SK-N-SH (cell line): ENCODE measurements around the gene THEM5.

ENCODE experiments used
- CHD2 ChIP-seq: fragments of 150-350 bp; IDR thresholded peaks from 2 replicates; pipeline ENCODE4 v1.6.1; 2018; ENCODE audit warnings: low read length; ENCODE audit not compliant: partially characterized antibody
- EP300 ChIP-seq, 2 experiments: IDR thresholded peaks; 2 replicates each; pipeline versions ENCODE4 v1.4.0 to v1.6.1; 2012; ENCODE audit warnings: borderline replicate concordance in 1 of 2, low read depth in 1 of 2, low read length in 1 of 2
- EZH2phosphoT487 ChIP-seq: fragments of 200-600 bp; sonication (generic); IDR thresholded peaks from 2 replicates; pipeline ENCODE4 v1.6.1; 2017; ENCODE audit warnings: low read depth, mixed run types, mild to moderate bottlenecking, antibody characterized with exemption, moderate library complexity, borderline replicate concordance
- GABPA ChIP-seq: IDR thresholded peaks from 2 replicates; pipeline ENCODE4 v1.4.0; 2012; ENCODE audit warnings: low read depth, mild to moderate bottlenecking
- POLR2AphosphoS5 ChIP-seq: IDR thresholded peaks from 2 replicates; pipeline ENCODE4 v1.6.1; 2012; ENCODE audit warnings: low read depth, low read length
- RAD21 ChIP-seq: IDR thresholded peaks from 2 replicates; pipeline ENCODE4 v1.6.1; 2012; ENCODE audit warnings: mild to moderate bottlenecking, low read length
- RFX5 ChIP-seq: IDR thresholded peaks from 2 replicates; pipeline ENCODE4 v1.6.1; 2012; ENCODE audit warnings: mild to moderate bottlenecking, improper control_type of control experiment, low read length
- TAF1 ChIP-seq: IDR thresholded peaks from 2 replicates; pipeline ENCODE4 v1.6.1; 2012; ENCODE audit warnings: low read depth, mild to moderate bottlenecking, low read length, moderate library complexity, borderline replicate concordance
- TF ChIP-seq, protein P1 (sequence below): IDR thresholded peaks from 2 replicates; pipeline ENCODE4 v1.6.1; 2012; ENCODE audit warnings: mild to moderate bottlenecking, low read depth, low read length, moderate library complexity
- TF ChIP-seq, protein P2 (sequence below): IDR thresholded peaks from 2 replicates; pipeline ENCODE4 v1.4.0; 2012; ENCODE audit warnings: low read depth
- TF ChIP-seq, protein P3 (sequence below): fragments of 200-600 bp; sonication (generic); IDR thresholded peaks from 2 replicates; pipeline ENCODE4 v1.6.1; 2017; ENCODE audit warnings: antibody characterized with exemption, mild to moderate bottlenecking, moderate library complexity
- TF ChIP-seq, protein P4 (sequence below): IDR thresholded peaks from 2 replicates; pipeline ENCODE4 v1.4.0; 2012; ENCODE audit warnings: low read depth, borderline replicate concordance

DNA sequence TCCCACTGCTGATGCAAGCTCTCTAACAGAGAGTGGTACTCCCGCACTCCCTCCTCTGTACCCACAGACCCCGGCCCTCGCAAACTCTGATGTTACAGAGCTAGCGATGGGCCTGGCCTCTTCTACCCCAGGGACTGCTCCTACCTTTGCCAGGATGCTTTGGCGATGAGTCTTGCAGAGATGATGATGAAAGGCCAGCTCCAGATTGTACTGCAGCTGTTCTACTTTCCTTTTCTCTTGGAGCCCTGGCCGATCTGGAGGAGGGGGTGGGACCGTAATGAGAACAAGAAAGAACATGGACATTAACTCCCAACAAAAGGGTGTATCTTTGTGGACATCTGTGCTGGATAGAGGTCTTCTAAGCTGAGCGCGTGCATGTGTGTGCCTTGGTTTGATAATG, 42.3 kb downstream of the THEM5 start:
- TF ChIP-seq, protein P1, sequence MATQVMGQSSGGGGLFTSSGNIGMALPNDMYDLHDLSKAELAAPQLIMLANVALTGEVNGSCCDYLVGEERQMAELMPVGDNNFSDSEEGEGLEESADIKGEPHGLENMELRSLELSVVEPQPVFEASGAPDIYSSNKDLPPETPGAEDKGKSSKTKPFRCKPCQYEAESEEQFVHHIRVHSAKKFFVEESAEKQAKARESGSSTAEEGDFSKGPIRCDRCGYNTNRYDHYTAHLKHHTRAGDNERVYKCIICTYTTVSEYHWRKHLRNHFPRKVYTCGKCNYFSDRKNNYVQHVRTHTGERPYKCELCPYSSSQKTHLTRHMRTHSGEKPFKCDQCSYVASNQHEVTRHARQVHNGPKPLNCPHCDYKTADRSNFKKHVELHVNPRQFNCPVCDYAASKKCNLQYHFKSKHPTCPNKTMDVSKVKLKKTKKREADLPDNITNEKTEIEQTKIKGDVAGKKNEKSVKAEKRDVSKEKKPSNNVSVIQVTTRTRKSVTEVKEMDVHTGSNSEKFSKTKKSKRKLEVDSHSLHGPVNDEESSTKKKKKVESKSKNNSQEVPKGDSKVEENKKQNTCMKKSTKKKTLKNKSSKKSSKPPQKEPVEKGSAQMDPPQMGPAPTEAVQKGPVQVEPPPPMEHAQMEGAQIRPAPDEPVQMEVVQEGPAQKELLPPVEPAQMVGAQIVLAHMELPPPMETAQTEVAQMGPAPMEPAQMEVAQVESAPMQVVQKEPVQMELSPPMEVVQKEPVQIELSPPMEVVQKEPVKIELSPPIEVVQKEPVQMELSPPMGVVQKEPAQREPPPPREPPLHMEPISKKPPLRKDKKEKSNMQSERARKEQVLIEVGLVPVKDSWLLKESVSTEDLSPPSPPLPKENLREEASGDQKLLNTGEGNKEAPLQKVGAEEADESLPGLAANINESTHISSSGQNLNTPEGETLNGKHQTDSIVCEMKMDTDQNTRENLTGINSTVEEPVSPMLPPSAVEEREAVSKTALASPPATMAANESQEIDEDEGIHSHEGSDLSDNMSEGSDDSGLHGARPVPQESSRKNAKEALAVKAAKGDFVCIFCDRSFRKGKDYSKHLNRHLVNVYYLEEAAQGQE: no peak
- TF ChIP-seq, protein P2, sequence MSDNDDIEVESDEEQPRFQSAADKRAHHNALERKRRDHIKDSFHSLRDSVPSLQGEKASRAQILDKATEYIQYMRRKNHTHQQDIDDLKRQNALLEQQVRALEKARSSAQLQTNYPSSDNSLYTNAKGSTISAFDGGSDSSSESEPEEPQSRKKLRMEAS: no peak
- TF ChIP-seq, protein P3, sequence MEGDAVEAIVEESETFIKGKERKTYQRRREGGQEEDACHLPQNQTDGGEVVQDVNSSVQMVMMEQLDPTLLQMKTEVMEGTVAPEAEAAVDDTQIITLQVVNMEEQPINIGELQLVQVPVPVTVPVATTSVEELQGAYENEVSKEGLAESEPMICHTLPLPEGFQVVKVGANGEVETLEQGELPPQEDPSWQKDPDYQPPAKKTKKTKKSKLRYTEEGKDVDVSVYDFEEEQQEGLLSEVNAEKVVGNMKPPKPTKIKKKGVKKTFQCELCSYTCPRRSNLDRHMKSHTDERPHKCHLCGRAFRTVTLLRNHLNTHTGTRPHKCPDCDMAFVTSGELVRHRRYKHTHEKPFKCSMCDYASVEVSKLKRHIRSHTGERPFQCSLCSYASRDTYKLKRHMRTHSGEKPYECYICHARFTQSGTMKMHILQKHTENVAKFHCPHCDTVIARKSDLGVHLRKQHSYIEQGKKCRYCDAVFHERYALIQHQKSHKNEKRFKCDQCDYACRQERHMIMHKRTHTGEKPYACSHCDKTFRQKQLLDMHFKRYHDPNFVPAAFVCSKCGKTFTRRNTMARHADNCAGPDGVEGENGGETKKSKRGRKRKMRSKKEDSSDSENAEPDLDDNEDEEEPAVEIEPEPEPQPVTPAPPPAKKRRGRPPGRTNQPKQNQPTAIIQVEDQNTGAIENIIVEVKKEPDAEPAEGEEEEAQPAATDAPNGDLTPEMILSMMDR: no peak
- TF ChIP-seq, protein P4, sequence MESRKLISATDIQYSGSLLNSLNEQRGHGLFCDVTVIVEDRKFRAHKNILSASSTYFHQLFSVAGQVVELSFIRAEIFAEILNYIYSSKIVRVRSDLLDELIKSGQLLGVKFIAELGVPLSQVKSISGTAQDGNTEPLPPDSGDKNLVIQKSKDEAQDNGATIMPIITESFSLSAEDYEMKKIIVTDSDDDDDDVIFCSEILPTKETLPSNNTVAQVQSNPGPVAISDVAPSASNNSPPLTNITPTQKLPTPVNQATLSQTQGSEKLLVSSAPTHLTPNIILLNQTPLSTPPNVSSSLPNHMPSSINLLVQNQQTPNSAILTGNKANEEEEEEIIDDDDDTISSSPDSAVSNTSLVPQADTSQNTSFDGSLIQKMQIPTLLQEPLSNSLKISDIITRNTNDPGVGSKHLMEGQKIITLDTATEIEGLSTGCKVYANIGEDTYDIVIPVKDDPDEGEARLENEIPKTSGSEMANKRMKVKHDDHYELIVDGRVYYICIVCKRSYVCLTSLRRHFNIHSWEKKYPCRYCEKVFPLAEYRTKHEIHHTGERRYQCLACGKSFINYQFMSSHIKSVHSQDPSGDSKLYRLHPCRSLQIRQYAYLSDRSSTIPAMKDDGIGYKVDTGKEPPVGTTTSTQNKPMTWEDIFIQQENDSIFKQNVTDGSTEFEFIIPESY: no peak
- TF ChIP-seq RAD21 (no peak), EZH2phosphoT487 (no peak), RFX5 (no peak), POLR2AphosphoS5 (no peak), GABPA (no peak), CHD2 (no peak), EP300 (IDR thresholded peaks at IDR 0.05; ENCODE audit: borderline replicate concordance in 1 of 2, low read depth in 1 of 2, low read length in 1 of 2) (no peak), TAF1 (no peak)
